GM23338 (cell line): ENCODE data around the gene PIPOX.

Experiments used
- CTCF ChIP-seq, 2 experiments: fragments of 200-600 bp in 1 of 2; sonication (generic) in 1 of 2; conservative IDR thresholded peaks; 2 replicates each; pipeline versions ENCODE4 v1.5.1 to v1.6.1; 2016 to 2017; ENCODE audit warnings: antibody characterized with exemption in 2 of 2, low read depth in 2 of 2, mild to moderate bottlenecking in 2 of 2, moderate library complexity in 1 of 2
- EZH2 ChIP-seq: fragments of 200-600 bp; sonication (generic); IDR thresholded peaks from one replicate; pipeline ENCODE4 v1.8.0; 2017; ENCODE audit warnings: antibody characterized with exemption, mild to moderate bottlenecking, low read depth; ENCODE audit not compliant: unreplicated experiment
- POLR2AphosphoS5 ChIP-seq: IDR thresholded peaks from 2 replicates; pipeline ENCODE4 v1.6.1; 2016; ENCODE audit warnings: antibody characterized with exemption, low read depth

GRCh38 chr17:29045026-29045425 lies 2.1 kb downstream of the PIPOX start:
- no peak for TF ChIP-seq CTCF (conservative IDR thresholded peaks at IDR 0.05; ENCODE audit: low read depth in 2 of 2)
- TF ChIP-seq EZH2: no peak
- TF ChIP-seq POLR2AphosphoS5: no peak
